Ovary (tissue), 3 donors: ENCODE data around the gene APCDD1.

Experiments
- EP300 ChIP-seq: sonication (generic); formaldehyde crosslinking; IDR thresholded peaks from one replicate; pipeline ENCODE4 v1.6.1; 2017; ENCODE audit warnings: antibody characterized with exemption
- POLR2A ChIP-seq: fragments of 450-650 bp; IDR thresholded peaks from one replicate; pipeline ENCODE4 v1.6.1; 2017; ENCODE audit warnings: antibody characterized with exemption, mild to moderate bottlenecking, moderate library complexity
- TF ChIP-seq, protein P1 (sequence below), 3 donors: fragments of 450-650 bp in 2 of 3; fragments of 200-600 bp in 1 of 3; IDR thresholded peaks; one replicate each; pipeline versions ENCODE4 v1.5.1 to v1.8.0; 2016 to 2022; ENCODE audit warnings: antibody characterized with exemption in 3 of 3, mild to moderate bottlenecking in 1 of 3
- donor health status: DM: no; HTN: no; CAD: no.

DNA sequence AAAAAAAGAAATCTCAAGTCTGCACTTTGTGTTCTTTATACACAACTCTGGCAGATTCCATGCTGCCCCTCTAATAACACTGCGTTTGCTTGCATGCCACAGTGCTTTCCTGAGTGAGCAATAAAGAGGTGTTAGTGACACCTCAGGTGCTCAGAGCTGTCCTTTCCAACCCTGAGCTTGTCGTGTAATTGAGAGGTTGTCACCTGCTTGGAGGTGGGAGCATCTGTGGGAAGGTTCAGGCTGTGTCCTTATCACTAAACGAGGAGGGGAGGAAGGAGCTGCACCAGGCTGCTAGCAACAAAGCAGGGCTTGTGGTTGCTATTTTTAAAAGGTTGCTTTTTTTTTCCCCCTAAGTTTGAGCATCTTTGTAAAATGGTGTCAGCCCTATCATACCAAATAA is 31.9 kb downstream of the APCDD1 start:
- TF ChIP-seq, protein P1, sequence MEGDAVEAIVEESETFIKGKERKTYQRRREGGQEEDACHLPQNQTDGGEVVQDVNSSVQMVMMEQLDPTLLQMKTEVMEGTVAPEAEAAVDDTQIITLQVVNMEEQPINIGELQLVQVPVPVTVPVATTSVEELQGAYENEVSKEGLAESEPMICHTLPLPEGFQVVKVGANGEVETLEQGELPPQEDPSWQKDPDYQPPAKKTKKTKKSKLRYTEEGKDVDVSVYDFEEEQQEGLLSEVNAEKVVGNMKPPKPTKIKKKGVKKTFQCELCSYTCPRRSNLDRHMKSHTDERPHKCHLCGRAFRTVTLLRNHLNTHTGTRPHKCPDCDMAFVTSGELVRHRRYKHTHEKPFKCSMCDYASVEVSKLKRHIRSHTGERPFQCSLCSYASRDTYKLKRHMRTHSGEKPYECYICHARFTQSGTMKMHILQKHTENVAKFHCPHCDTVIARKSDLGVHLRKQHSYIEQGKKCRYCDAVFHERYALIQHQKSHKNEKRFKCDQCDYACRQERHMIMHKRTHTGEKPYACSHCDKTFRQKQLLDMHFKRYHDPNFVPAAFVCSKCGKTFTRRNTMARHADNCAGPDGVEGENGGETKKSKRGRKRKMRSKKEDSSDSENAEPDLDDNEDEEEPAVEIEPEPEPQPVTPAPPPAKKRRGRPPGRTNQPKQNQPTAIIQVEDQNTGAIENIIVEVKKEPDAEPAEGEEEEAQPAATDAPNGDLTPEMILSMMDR (IDR thresholded peaks at IDR 0.05): no peak
- TF ChIP-seq POLR2A (no peak), EP300 (no peak)
